ENCODE measurements around the gene TMEM81.

Gene TMEM81, protein sequence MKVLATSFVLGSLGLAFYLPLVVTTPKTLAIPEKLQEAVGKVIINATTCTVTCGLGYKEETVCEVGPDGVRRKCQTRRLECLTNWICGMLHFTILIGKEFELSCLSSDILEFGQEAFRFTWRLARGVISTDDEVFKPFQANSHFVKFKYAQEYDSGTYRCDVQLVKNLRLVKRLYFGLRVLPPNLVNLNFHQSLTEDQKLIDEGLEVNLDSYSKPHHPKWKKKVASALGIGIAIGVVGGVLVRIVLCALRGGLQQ

DNA sequence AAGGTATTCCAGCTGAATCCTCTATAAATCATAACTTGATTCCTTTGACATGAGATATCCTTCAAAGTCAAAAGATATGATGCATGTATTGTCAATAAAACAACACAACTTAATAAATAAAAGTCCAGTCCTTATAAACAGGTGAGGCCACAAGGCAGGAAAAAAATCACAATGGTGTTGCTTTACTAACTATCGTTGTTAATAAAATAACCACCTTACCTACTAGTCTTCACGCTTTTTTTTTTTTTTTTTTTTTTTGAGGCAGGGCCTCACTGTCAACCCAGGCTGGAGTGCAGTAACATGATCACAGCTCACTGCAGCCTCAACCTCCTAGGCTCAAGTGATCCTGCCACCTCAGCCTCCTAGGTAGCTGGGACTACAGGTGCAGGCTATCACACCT is at the start of gene TMEM81:
TMEM81 (minus strand) TSS at position 101 of the 400 bp plus-strand sequence. CDS start 140 bp downstream, outside the sequence.
- H3K9ac ChIP-seq (ENCODE audit: low read length) = no peak within 1 kb of the TSS
- no peak for DNase-seq (ENCODE audit: low read depth)
- no peaks in the 10 kb centered on the region for H3K27me3 ChIP-seq (replicated peaks; ENCODE audit: control insufficient read depth, insufficient read depth, low read length)
- no peaks in the 10 kb centered on the region for H3K9me3 ChIP-seq (ENCODE audit: control insufficient read depth, low read length)
- peaks cover 55% of the 10 kb centered on the region for H3K36me3 ChIP-seq (ENCODE audit: control insufficient read depth, insufficient read depth, low read length, severe bottlenecking)
- H3K4me1 ChIP-seq (ENCODE audit: control insufficient read depth, insufficient read depth, low read length) = no peaks in the 10 kb centered on the region
- H3K4me3 ChIP-seq (ENCODE audit: low read length) = no peak within 1 kb of the TSS

DNA sequence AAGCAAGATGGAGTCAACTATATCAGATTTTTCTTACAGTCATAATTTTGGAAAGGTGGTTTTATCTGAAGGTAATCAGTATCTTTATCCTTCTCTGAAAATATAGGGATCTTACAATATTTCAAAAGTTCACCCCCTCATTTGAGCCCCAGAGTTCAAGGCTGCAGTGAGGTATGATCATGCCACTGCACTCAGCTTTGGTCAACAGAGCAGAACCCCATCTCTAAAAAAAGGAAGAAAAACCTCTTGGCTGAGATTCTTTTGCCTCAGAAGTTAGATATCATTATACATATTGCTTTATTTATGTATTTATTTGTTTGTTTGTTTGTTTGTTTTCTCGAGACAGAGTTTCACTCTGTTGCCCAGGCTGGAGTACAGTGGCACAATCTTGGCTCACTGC is 49.0 kb upstream of the TMEM81 start:
- Histone ChIP-seq H3K4me3 (ENCODE audit: low read length) (no peak overlapping the region), H3K4me1 (ENCODE audit: control insufficient read depth, insufficient read depth, low read length) (no peaks in the 10 kb centered on the region), H3K9ac (ENCODE audit: low read length) (no peak overlapping the region), H3K27me3 (replicated peaks; ENCODE audit: control insufficient read depth, insufficient read depth, low read length) (no peaks in the 10 kb centered on the region), H3K9me3 (ENCODE audit: control insufficient read depth, low read length) (no peaks in the 10 kb centered on the region), H3K36me3 (ENCODE audit: control insufficient read depth, insufficient read depth, low read length, severe bottlenecking) (no peaks in the 10 kb centered on the region)
- DNase-seq (ENCODE audit: low read depth) = no peak

DNA sequence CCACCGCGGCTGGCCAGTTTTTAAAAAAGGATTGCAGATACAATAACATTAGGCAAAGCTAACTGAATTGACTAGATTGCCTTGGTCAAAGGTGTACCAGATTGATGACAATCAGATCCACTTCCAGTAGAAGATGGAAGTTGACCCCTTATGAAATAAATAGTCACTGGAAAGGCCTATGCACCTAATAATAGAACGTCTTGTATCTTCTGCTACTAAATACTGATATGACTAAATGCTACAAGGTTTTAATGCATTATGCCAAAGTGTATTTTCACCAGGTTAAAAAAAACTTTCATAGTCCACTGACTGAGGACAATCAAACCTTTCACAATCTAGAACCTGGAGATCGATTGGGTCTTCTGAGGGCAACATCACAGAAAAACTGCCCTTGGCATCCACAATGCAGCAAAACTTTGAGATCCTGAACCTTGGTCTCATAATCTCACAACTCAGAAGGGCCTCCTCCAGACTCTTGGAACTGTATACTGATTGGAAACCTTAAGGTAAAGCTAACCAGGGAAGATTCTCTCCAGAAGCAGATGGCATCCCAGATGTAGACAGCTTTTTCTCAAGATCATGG is 45.3 kb upstream of the TMEM81 start:
- Histone ChIP-seq H3K9me3 (ENCODE audit: control insufficient read depth, low read length) (no peaks in the 10 kb centered on the region), H3K27me3 (replicated peaks; ENCODE audit: control insufficient read depth, insufficient read depth, low read length) (no peaks in the 10 kb centered on the region), H3K4me1 (ENCODE audit: control insufficient read depth, insufficient read depth, low read length) (no peaks in the 10 kb centered on the region)

DNA sequence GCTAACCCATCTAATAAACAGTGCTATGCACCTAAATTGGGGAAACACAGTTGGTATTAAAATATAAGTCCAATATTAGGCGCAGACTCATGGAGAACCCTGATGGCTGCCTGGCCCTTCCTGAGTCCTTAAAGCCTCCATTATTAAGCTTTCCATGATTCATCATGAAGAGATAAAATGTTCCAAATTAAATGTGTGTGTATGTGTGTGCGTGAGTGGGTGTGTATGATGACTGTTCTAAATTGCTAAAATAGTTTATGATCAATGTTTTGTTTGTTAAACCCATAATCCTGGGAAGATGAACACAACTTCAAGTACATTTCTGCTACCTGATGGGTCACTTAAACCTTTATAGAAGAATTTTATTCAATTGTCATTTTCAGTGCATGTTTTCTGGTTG is 43.8 kb upstream of the TMEM81 start:
- H3K27me3 ChIP-seq (replicated peaks; ENCODE audit: control insufficient read depth, insufficient read depth, low read length) = no peaks in the 10 kb centered on the region
- no peaks in the 10 kb centered on the region for H3K4me1 ChIP-seq (ENCODE audit: control insufficient read depth, insufficient read depth, low read length)
- no peak overlapping the region for H3K9ac ChIP-seq (ENCODE audit: low read length)
- no peak overlapping the region for H3K4me3 ChIP-seq (ENCODE audit: low read length)
- no peak for DNase-seq (ENCODE audit: low read depth)
- H3K9me3 ChIP-seq (ENCODE audit: control insufficient read depth, low read length) = no peaks in the 10 kb centered on the region
- no peaks in the 10 kb centered on the region for H3K36me3 ChIP-seq (ENCODE audit: control insufficient read depth, insufficient read depth, low read length, severe bottlenecking)

More for the DNA sequence above, 45.3 kb upstream of the TMEM81 start:
- DNase-seq (ENCODE audit: low read depth) = no peak
- H3K4me3 ChIP-seq (ENCODE audit: low read length) = no peak overlapping the region
- H3K9ac ChIP-seq (ENCODE audit: low read length) = no peak overlapping the region
- no peaks in the 10 kb centered on the region for H3K36me3 ChIP-seq (ENCODE audit: control insufficient read depth, insufficient read depth, low read length, severe bottlenecking)

DNA sequence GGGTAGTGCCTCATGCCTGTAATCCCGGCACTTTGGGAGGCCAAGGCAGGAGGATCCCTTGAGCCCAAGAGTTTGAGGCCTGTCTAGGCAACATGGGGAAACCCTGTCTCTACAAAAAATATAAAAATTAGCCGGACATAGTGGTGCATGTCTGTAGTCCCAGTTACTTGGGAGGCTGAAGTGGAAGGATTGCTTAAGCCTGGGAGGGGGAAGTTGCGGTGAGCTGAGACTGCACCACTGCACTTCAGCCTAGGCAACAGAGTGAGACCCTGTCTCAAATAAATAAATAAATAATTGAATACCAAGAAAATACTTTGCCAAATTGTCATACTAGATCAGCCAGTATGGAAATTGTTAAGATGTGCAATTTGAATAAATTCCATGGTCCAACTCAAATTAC is 43.4 kb upstream of the TMEM81 start:
- no peak for DNase-seq (ENCODE audit: low read depth)
- peaks cover 3% of the 10 kb centered on the region for H3K4me1 ChIP-seq (ENCODE audit: control insufficient read depth, insufficient read depth, low read length)
- no peaks in the 10 kb centered on the region for H3K36me3 ChIP-seq (ENCODE audit: control insufficient read depth, insufficient read depth, low read length, severe bottlenecking)
- no peak overlapping the region for H3K9ac ChIP-seq (ENCODE audit: low read length)
- H3K4me3 ChIP-seq (ENCODE audit: low read length) = no peak overlapping the region
- H3K9me3 ChIP-seq (ENCODE audit: control insufficient read depth, low read length) = no peaks in the 10 kb centered on the region
- H3K27me3 ChIP-seq (replicated peaks; ENCODE audit: control insufficient read depth, insufficient read depth, low read length) = no peaks in the 10 kb centered on the region

DNA sequence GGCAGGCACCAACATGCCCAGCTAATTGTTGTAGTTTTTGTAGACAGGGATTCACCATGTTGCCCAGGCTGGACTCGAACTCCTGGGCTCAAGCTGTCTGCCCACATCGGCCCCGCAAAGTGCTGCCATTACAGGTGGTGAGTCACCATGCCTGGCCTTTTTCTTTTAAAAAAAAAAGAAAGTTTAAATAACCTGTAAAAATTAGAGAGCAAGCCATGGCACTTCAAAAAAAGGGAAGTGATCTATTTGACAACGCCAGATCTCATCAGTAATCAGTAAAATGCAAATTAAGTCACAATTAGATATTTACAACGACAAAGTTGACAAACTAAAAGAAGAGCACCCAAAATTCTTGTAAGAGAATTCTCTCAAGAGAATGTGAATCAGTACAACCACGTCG is 40.5 kb upstream of the TMEM81 start:
- Histone ChIP-seq H3K4me3 (ENCODE audit: low read length) (no peak overlapping the region), H3K27me3 (replicated peaks; ENCODE audit: control insufficient read depth, insufficient read depth, low read length) (no peaks in the 10 kb centered on the region), H3K4me1 (ENCODE audit: control insufficient read depth, insufficient read depth, low read length) (peaks cover 20% of the 10 kb centered on the region), H3K9me3 (ENCODE audit: control insufficient read depth, low read length) (no peaks in the 10 kb centered on the region), H3K36me3 (ENCODE audit: control insufficient read depth, insufficient read depth, low read length, severe bottlenecking) (no peaks in the 10 kb centered on the region), H3K9ac (ENCODE audit: low read length) (no peak overlapping the region)
- DNase-seq (ENCODE audit: low read depth) = no peak

DNA sequence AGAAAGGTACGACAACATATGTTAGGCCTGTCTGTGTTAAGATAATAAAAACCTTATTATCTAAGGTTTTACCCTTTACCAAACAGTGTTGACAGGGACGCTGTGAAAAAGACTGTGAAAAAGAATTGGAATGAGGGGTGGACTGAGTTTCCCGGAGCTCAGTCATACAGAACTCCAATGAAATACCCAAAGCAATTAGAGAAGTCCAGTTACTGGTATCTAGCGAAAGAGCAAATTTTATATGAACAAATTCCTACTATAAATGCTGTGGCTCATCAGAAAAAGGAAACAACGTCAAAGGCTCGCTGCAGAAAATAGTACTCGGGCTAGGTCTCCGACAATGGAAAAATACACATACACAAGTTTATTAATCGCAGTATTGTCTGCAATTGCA is 38.2 kb upstream of the TMEM81 start:
- Histone ChIP-seq H3K4me3 (ENCODE audit: low read length) (peak overlapping the region; percentile 99), H3K27me3 (replicated peaks; ENCODE audit: control insufficient read depth, insufficient read depth, low read length) (no peaks in the 10 kb centered on the region), H3K9me3 (ENCODE audit: control insufficient read depth, low read length) (no peaks in the 10 kb centered on the region), H3K9ac (ENCODE audit: low read length) (peak overlapping the region; percentile 98), H3K4me1 (ENCODE audit: control insufficient read depth, insufficient read depth, low read length) (peaks cover 20% of the 10 kb centered on the region), H3K36me3 (ENCODE audit: control insufficient read depth, insufficient read depth, low read length, severe bottlenecking) (peaks cover 6% of the 10 kb centered on the region)
- no peak for DNase-seq (ENCODE audit: low read depth)

DNA sequence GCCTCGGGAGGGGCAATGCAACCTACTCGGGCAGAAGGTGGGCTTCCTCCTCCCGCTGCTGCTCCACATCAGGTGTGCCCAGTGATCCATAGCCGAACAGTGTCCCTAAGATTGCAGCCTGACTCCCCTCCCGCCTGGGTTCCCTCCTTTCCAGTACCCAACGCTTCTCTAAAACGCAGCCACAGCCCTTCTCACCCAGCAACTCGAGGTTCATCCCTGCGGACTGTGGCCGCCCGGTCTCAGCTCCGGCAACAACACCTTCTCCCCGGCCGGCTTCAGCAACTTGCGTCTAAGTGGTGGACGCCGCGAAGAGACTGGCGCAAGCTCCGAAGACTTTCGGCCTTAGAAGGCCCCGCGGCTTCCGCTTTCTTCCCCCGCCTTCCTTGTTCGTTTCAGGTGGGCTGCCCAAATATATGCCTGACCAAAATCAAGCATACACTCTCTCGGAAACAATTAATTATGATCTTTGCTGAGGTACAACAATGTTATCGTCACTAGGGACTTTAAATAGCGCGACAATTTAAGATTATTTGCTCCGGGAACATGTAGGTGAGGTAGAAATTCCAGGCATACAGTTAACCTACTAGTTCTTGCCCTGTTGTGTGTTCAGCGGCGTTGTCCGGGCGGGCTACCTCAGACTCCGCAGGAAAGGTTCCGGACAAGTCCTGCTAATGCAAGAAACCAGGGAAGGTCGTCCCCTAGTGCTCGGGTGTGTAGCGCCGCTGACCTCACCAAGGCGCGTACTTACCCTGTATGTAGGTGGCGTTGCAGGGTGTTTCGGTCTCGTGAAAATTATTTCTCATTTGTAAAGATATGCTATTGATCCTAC is 37.6 kb upstream of the TMEM81 start, which contains the start of gene RBBP5:
RBBP5 (minus strand) TSS at position 319 of the 829 bp plus-strand sequence; CDS start at position 214, 105 bp downstream.
- peaks cover 6% of the 10 kb centered on the region for H3K36me3 ChIP-seq (ENCODE audit: control insufficient read depth, insufficient read depth, low read length, severe bottlenecking)
- no peaks in the 10 kb centered on the region for H3K9me3 ChIP-seq (ENCODE audit: control insufficient read depth, low read length)
- H3K4me1 ChIP-seq (ENCODE audit: control insufficient read depth, insufficient read depth, low read length) = peaks cover 20% of the 10 kb centered on the region
- H3K9ac ChIP-seq (ENCODE audit: low read length) = peak within 1 kb of the TSS; percentile 98
- DNase-seq (ENCODE audit: low read depth) = peak; percentile 97
- H3K4me3 ChIP-seq (ENCODE audit: low read length) = peak within 1 kb of the TSS; percentile 99
- H3K27me3 ChIP-seq (replicated peaks; ENCODE audit: control insufficient read depth, insufficient read depth, low read length) = no peaks in the 10 kb centered on the region

DNA sequence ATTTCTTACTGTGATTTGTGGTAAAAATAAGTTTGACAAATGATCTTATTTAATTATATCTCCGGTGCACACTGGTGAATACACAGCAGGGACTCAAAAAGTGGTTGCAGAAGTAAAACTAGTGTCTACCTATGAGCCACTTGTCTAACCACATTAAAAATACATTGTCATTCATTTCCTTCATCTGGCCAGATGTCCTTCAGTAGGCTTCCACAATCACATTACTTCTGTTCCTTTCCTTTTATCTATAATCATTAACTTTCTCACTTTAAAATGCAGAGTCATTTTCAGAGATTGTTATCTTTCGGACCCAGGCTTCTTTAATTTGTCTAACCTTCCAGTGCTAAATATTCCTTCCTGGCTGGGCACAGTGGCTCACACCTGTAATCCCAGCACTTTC is 34.5 kb upstream of the TMEM81 start:
- H3K4me1 ChIP-seq (ENCODE audit: control insufficient read depth, insufficient read depth, low read length) = peaks cover 20% of the 10 kb centered on the region
- no peaks in the 10 kb centered on the region for H3K9me3 ChIP-seq (ENCODE audit: control insufficient read depth, low read length)
- no peaks in the 10 kb centered on the region for H3K27me3 ChIP-seq (replicated peaks; ENCODE audit: control insufficient read depth, insufficient read depth, low read length)
- H3K4me3 ChIP-seq (ENCODE audit: low read length) = no peak overlapping the region
- no peak for DNase-seq (ENCODE audit: low read depth)
- H3K36me3 ChIP-seq (ENCODE audit: control insufficient read depth, insufficient read depth, low read length, severe bottlenecking) = peaks cover 18% of the 10 kb centered on the region
- no peak overlapping the region for H3K9ac ChIP-seq (ENCODE audit: low read length)

DNA sequence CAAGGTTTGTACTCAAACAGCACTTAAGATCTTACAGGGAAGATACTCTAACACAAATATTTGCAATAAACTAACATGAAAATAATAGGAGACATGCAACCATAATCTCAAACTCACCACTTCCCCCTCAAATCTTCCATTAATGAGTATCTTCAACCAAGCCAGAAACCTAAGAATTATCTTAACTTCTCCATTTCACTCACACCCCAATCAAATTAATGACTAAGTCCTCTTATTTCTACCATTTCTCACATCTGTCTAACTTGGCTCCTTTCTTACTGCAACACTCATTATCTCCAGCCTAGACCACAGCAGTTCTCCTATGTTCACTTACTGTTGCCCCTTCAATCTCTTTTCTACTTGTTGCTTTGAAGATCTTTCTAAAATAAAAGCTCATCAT is 27.1 kb upstream of the TMEM81 start:
- H3K36me3 ChIP-seq (ENCODE audit: control insufficient read depth, insufficient read depth, low read length, severe bottlenecking) = peaks cover 69% of the 10 kb centered on the region
- no peaks in the 10 kb centered on the region for H3K27me3 ChIP-seq (replicated peaks; ENCODE audit: control insufficient read depth, insufficient read depth, low read length)
- no peaks in the 10 kb centered on the region for H3K9me3 ChIP-seq (ENCODE audit: control insufficient read depth, low read length)
- DNase-seq (ENCODE audit: low read depth) = no peak
- H3K4me3 ChIP-seq (ENCODE audit: low read length) = no peak overlapping the region
- peaks cover 11% of the 10 kb centered on the region for H3K4me1 ChIP-seq (ENCODE audit: control insufficient read depth, insufficient read depth, low read length)
- H3K9ac ChIP-seq (ENCODE audit: low read length) = no peak overlapping the region

DNA sequence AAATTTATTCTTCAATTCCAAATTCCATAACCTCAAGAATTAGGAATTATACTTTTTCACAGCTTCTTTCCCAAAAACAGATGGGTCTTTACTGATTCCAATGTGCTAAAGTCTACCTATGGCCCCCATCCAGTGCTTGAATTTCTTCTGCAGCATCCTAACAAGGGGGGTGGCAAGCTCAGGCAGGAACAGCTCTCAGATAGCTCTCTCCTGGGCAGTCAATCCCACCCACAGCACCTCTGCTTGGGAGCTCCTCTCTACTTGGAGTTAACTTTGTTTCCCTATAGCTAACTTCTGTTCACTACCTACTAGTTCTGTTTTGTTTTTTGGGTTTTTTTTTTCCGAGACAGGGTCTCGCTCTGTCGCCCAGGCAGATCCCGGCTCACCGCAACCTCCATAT is 25.5 kb upstream of the TMEM81 start:
- no peak for DNase-seq (ENCODE audit: low read depth)
- peaks cover 83% of the 10 kb centered on the region for H3K36me3 ChIP-seq (ENCODE audit: control insufficient read depth, insufficient read depth, low read length, severe bottlenecking)

More for the DNA sequence above, 25.5 kb upstream of the TMEM81 start:
- Histone ChIP-seq H3K9me3 (ENCODE audit: control insufficient read depth, low read length) (no peaks in the 10 kb centered on the region), H3K9ac (ENCODE audit: low read length) (no peak overlapping the region), H3K27me3 (replicated peaks; ENCODE audit: control insufficient read depth, insufficient read depth, low read length) (no peaks in the 10 kb centered on the region), H3K4me1 (ENCODE audit: control insufficient read depth, insufficient read depth, low read length) (peaks cover 11% of the 10 kb centered on the region), H3K4me3 (ENCODE audit: low read length) (no peak overlapping the region)

All from adipocyte (in vitro differentiated cells).